Stomach (tissue), 9 donors: ENCODE data around the gene HOGA1. TPM values are rescaled to one million over a fixed set of nuclear protein-coding genes. Genes with fewer than 3 reads are reported as not detected.
A peak's percentile ranks its signal among the peaks of the same experiment; 100 is the strongest.

Source experiments
- DNase-seq, 2 donors: peaks; one replicate each; pipeline versions ENCODE4 v3.0.0 to v3.0.0-alpha.2; 2013 to 2019
- H3K27ac ChIP-seq, 5 donors: fragments of 200-600 bp in 4 of 5; sonication (generic) in 4 of 5; one replicate each; pipeline ENCODE4 v1.5.1; 2013 to 2019; ENCODE audit warnings: mild to moderate bottlenecking in 1 of 5, moderate library complexity in 1 of 5
- H3K27me3 ChIP-seq, 3 donors: fragments of 200-600 bp; sonication (generic); one replicate each; pipeline ENCODE4 v1.5.1; 2017 to 2019; ENCODE audit warnings: mixed run types in 1 of 3
- H3K36me3 ChIP-seq, 4 donors: fragments of 200-600 bp; sonication (generic); 1 replicate in 3 of 4; 2 replicates in 1 of 4; pipeline ENCODE4 v1.5.1; 2016 to 2019
- H3K4me1 ChIP-seq, 4 donors: fragments of 200-600 bp; sonication (generic); one replicate each; pipeline ENCODE4 v1.5.1; 2016 to 2019
- H3K4me3 ChIP-seq, 4 donors: fragments of 200-600 bp; sonication (generic) in 3 of 4; one replicate each; pipeline ENCODE4 v1.5.1; 2016 to 2019; ENCODE audit warnings: mild to moderate bottlenecking in 1 of 4
- H3K9me3 ChIP-seq, 4 donors: fragments of 200-600 bp; sonication (generic); one replicate each; pipeline ENCODE4 v1.5.1; 2016 to 2019
- CTCF ChIP-seq, 7 experiments: fragments of 450-650 bp in 4 of 7; fragments of 200-600 bp in 3 of 7; sonication (generic) in 3 of 7; IDR thresholded peaks; one replicate each; pipeline ENCODE4 v1.5.1; 2016 to 2019; ENCODE audit warnings: antibody characterized with exemption in 7 of 7, control low read depth in 2 of 7, mild to moderate bottlenecking in 1 of 7
- EP300 ChIP-seq: sonication (generic); formaldehyde crosslinking; IDR thresholded peaks from one replicate; pipeline ENCODE4 v1.6.1; 2017; ENCODE audit warnings: antibody characterized with exemption
- POLR2A ChIP-seq, 4 donors: fragments of 450-650 bp; IDR thresholded peaks; one replicate each; pipeline ENCODE4 v1.6.1; 2016; ENCODE audit warnings: antibody characterized with exemption in 4 of 4, control low read depth in 2 of 4, mild to moderate bottlenecking in 1 of 4, moderate library complexity in 1 of 4
- POLR2AphosphoS5 ChIP-seq, 3 donors: sonication (generic); formaldehyde crosslinking; IDR thresholded peaks; one replicate each; pipeline ENCODE4 v1.6.1; 2016; ENCODE audit warnings: antibody characterized with exemption in 3 of 3
- WGBS, 5 donors: extraction: QIAGEN DNeasy Blood & Tissue Kit in 3 of 5; methylation state at CpG; one replicate each; pipeline versions ENCODE4 v1.1.5 to v1.1.7; 2013 to 2018; 5-methylcytosine and 5-hydroxymethylcytosine counted together
- intact Hi-C: fragments of 100-400 bp; cut with DNase I; formaldehyde crosslinking; loops from one replicate; pipeline ENCODE4 v1.15.1; 2023; ENCODE audit warnings: low total_unique reads
- polyA plus RNA-seq, 3 donors: library from polyadenylated mRNA; stranded (reverse); fragments of 200-250 nt; gene quantifications; one replicate each; pipeline ENCODE4 v1.2.3, GENCODE V29; 2013
- total RNA-seq, 5 donors: library from RNA; depleted of rRNA; stranded (reverse); fragments of >200 nt; gene quantifications; one replicate each; pipeline versions ENCODE4 v1.1.0 to v1.2.3, GENCODE V29; 2014 to 2016
- donor health status: healthy with polysubstance abuse.
- donor health status: Bipolar disorder and iron deficiency.
- donor health status: healthy.

Gene HOGA1
- total and polyA plus RNA-seq, 8 donors = 0.38 TPM; not detected in 7

- Histone ChIP-seq H3K4me3 (no peak overlapping the region), H3K27me3 (no peaks in the 10 kb centered on the region), H3K36me3 (peaks cover 8 to 40% (median 34%) of the 10 kb centered on the region in 4 donors), H3K9me3 (no peaks in the 10 kb centered on the region), H3K27ac (peak overlapping the region in 3 of 5 donors; percentile 24 to 70 (median 65)), H3K4me1 (peaks cover 15 to 31% (median 20%) of the 10 kb centered on the region in 4 donors)
- DNase-seq = no peak
- intact Hi-C loops = no loop called here
- WGBS, 5 donors = 54 to 82% (median 62%) methylated on average over 2 to 5 of the region's 5 CpGs
- no peak for TF ChIP-seq POLR2A (IDR thresholded peaks at IDR 0.05)
- no peak for TF ChIP-seq CTCF (IDR thresholded peaks at IDR 0.05)
- TF ChIP-seq POLR2AphosphoS5 (IDR thresholded peaks at IDR 0.05) = no peak
- no peak for TF ChIP-seq EP300
Observed at GRCh38 chr10:97570789-97571471, 13.3 kb upstream of the HOGA1 start.

- H3K27ac ChIP-seq = peak overlapping the region; percentile 50 to 72 (median 69)
- TF ChIP-seq CTCF (IDR thresholded peaks at IDR 0.05) (no peak), POLR2AphosphoS5 (IDR thresholded peaks at IDR 0.05) (peak in 1 of 3 donors; percentile 43)
- 42 to 69% (median 51%) methylated on average over 3 of the region's 3 CpGs for WGBS, 5 donors
Observed at GRCh38 chr10:97571622-97572021, 12.6 kb upstream of the HOGA1 start.

GRCh38 chr10:97572214-97572989 is 11.8 kb upstream of the HOGA1 start, which contains the start of gene ANKRD2:
ANKRD2 (plus strand) TSS chr10:97572779; CDS start chr10:97572789, 10 bp downstream.
- Histone ChIP-seq H3K27ac (peak within 1 kb of the TSS; percentile 50 to 72 (median 69)), H3K9me3 (no peaks in the 10 kb centered on the region), H3K4me1 (peaks cover 15 to 31% (median 20%) of the 10 kb centered on the region in 4 donors), H3K27me3 (no peaks in the 10 kb centered on the region), H3K4me3 (no peak within 1 kb of the TSS), H3K36me3 (peaks cover 8 to 40% (median 34%) of the 10 kb centered on the region in 4 donors)
- DNase-seq = peak; percentile 74 to 91
- 66 to 83% (median 74%) methylated on average over 14 to 16 of the region's 16 CpGs for WGBS, 5 donors
- intact Hi-C loops = no loop called here
- TF ChIP-seq CTCF (IDR thresholded peaks at IDR 0.05) = peak in 5 of 7 experiments; percentile 65 to 81 (median 72)
- TF ChIP-seq POLR2A (IDR thresholded peaks at IDR 0.05) = no peak
- TF ChIP-seq POLR2AphosphoS5 (IDR thresholded peaks at IDR 0.05) = peak in 1 of 3 donors; percentile 72

More at GRCh38 chr10:97571622-97572021, 12.6 kb upstream of the HOGA1 start:
- intact Hi-C loops = no loop called here
- no peaks in the 10 kb centered on the region for H3K9me3 ChIP-seq
- DNase-seq = peak; percentile 53 to 82
- H3K27me3 ChIP-seq = no peaks in the 10 kb centered on the region
- H3K4me1 ChIP-seq = peaks cover 15 to 31% (median 20%) of the 10 kb centered on the region in 4 donors
- peaks cover 8 to 40% (median 34%) of the 10 kb centered on the region in 4 donors for H3K36me3 ChIP-seq
- no peak overlapping the region for H3K4me3 ChIP-seq

- H3K27ac ChIP-seq = no peak overlapping the region
- 93 to 100% (median 94%) methylated on average over 2 of the region's 2 CpGs for WGBS, 5 donors
Observed at GRCh38 chr10:97573021-97573420, 11.2 kb upstream of the HOGA1 start.

More at GRCh38 chr10:97573021-97573420, 11.2 kb upstream of the HOGA1 start:
- no peaks in the 10 kb centered on the region for H3K9me3 ChIP-seq
- peaks cover 15 to 31% (median 20%) of the 10 kb centered on the region in 4 donors for H3K4me1 ChIP-seq
- no peak for TF ChIP-seq POLR2AphosphoS5 (IDR thresholded peaks at IDR 0.05)
- peaks cover 8 to 36% (median 32%) of the 10 kb centered on the region in 4 donors for H3K36me3 ChIP-seq
- intact Hi-C loops = no loop called here
- no peak for DNase-seq
- peaks cover 0 to 5% (median 0%) of the 10 kb centered on the region in 3 donors for H3K27me3 ChIP-seq
- no peak overlapping the region for H3K4me3 ChIP-seq
